Omental fat pad (tissue), 4 donors: ENCODE measurements around the gene ZNF333. TPM values are rescaled to one million over a fixed set of nuclear protein-coding genes. Genes with fewer than 3 reads are reported as not detected.

Experiments
- ATAC-seq: fragments of 150-250 bp; one replicate; pipeline ENCODE4 v1.9.1; 2016; ENCODE audit warnings: mild to moderate bottlenecking, moderate library complexity; ENCODE audit not compliant: low FRiP score
- DNase-seq: peaks from one replicate; pipeline ENCODE4 v3.0.0-alpha.2; 2019; ENCODE audit warnings: low spot score
- CTCF ChIP-seq, 3 donors: fragments of 450-650 bp; IDR thresholded peaks; one replicate each; pipeline ENCODE4 v1.5.1; 2016 to 2017; ENCODE audit warnings: antibody characterized with exemption in 3 of 3, mild to moderate bottlenecking in 3 of 3, moderate library complexity in 2 of 3
- total RNA-seq, 4 donors: library from RNA; depleted of rRNA; stranded (reverse); fragments of >200 nt; gene quantifications; one replicate each; pipeline ENCODE4 v1.1.0, GENCODE V29; 2016

Gene ZNF333
- total RNA-seq: 10 to 100 TPM; 13.0 to 35.2 (median 25.0) TPM

- peak; percentile 99 for DNase-seq
- peak; percentile 99 for ATAC-seq
- no peak for TF ChIP-seq CTCF (IDR thresholded peaks at IDR 0.05)
These were observed at the start of gene ZNF333 for GRCh38 chr19:14689598-14690503. TSS of gene ZNF333 (plus strand) at chr19:14690048. CDS start at chr19:14693492, 3,444 bp downstream.

- no peak for TF ChIP-seq CTCF (IDR thresholded peaks at IDR 0.05)
- no peak for ATAC-seq
- no peak for DNase-seq
These were observed 41.3 kb upstream of the ZNF333 start for GRCh38 chr19:14648506-14648905.

GRCh38 chr19:14649020-14649419 is 40.8 kb upstream of the ZNF333 start:
- ATAC-seq: no peak

GRCh38 chr19:14650161-14650560 is 39.7 kb upstream of the ZNF333 start:
- ATAC-seq (no peak), DNase-seq (no peak)
- no peak for TF ChIP-seq CTCF (IDR thresholded peaks at IDR 0.05)

More at GRCh38 chr19:14649020-14649419, 40.8 kb upstream of the ZNF333 start:
- no peak for TF ChIP-seq CTCF (IDR thresholded peaks at IDR 0.05)
- DNase-seq: no peak

GRCh38 chr19:14654786-14655560 is 34.9 kb upstream of the ZNF333 start:
- DNase-seq (no peak), ATAC-seq (no peak)
- no peak for TF ChIP-seq CTCF (IDR thresholded peaks at IDR 0.05)

GRCh38 chr19:14655726-14656125 is 34.1 kb upstream of the ZNF333 start:
- TF ChIP-seq CTCF (IDR thresholded peaks at IDR 0.05): no peak
- DNase-seq (no peak), ATAC-seq (no peak)
